Stimulated activated CD8-positive, alpha-beta memory T cell treated with anti-CD3 and anti-CD28 coated beads, Interleukin-12 subunit alpha, Interleukin-12 subunit beta, amount 100 ng/mL, for 1 hour (primary cell): ENCODE data around the gene IMP3.

Source experiments
- DNase-seq: peaks from one replicate; pipeline ENCODE4 v3.0.0-alpha.2; 2020; ENCODE audit warnings: low read depth

The IMP3 gene

DNA sequence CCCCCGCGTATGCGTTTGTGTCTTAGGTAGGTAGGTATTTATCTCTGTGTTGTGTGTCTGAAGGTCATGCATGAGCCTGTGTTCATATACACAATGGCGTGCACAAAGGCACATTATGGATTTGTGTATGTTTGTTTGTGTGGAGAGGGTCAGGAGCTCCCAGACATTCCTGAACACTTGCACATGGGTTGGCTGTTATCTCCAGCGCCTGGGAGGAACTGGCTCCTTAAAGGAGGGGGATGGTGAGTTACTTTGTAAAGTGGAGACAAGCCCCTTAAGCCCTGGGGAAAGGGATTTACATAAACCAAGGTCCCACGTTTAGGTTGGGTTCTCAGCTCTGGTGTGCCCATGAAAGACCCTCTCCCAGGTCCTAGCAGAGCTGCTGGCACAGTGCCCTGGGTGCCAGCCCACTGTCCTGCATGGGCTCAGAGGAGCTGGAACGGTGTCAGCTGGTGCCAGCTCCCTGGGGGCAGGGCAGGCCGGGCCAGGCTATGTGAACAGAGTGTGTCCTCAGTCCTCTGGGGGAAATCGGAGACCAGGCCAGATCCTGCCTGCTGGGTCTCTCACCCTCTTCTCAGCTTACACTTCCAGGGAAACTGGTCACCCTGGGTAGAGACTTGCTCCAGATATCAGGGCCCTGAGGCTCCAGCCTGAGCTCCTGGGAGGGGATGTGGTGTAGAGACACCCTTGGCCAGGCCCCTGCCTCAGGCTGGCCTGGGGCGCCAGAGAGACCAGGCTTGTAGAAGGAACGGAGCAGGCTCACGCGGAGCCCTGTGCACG lies 32.8 kb upstream of the IMP3 start:
- DNase-seq, result no peak

DNA sequence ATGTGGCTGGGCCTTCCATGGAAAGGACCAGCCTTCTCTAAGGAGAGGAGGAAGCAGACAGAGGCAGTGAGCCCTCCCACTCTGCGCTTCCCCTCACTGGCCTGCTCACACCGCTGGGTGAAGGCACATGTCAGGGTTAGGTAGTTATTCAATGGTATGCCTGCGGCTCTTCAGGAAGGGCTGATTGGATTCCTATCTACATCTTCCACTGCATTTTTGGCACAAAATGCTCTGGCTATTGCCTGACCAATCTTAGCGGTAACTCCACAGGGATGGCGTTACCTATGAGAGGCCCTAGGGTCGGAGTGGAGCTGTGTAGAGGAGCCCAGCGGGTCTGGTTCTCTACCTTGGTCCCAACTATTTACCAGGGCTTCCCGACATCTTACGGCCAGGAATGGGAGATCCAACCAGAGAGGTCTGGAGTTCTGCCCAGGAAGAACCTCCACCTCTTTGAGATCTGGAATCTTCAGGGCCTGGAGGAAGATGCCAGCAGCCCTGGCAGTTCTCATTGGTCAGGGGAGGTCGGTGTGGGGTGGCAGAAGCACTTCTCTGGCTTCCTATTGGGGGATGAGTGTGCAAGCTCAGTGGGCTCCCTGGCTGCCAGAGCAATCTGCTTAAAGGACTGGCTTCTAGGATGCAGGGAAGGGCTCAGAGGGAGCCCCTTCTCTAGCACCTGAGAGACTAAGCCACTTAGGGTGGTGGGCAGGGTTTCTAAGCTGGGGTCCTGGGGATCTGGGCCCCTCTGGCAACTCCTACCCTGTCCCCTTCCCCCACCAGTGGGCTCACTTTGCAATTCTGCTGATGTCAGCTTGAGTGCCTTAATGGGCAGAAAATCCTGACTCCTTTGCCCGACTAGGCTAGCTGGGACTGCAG lies 31.9 kb upstream of the IMP3 start:
- DNase-seq, result no peak

DNA sequence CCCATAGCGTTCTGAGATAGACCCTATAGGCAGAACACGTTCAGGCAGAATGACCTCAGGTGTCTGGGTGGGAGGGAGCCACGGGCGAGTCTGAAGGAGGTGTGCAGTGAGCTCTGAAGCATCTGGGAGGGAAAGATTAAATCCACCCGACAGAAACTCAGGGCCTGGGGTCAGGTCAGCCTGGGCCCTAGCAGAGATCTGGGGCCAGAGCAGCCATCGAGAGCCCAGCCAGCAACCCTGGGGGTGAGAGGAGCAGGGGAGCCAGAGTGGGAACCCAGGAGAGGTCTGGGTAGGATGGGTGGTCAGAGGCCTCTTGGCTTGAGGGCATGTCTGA lies 29.8 kb upstream of the IMP3 start:
- DNase-seq, result no peak

DNA sequence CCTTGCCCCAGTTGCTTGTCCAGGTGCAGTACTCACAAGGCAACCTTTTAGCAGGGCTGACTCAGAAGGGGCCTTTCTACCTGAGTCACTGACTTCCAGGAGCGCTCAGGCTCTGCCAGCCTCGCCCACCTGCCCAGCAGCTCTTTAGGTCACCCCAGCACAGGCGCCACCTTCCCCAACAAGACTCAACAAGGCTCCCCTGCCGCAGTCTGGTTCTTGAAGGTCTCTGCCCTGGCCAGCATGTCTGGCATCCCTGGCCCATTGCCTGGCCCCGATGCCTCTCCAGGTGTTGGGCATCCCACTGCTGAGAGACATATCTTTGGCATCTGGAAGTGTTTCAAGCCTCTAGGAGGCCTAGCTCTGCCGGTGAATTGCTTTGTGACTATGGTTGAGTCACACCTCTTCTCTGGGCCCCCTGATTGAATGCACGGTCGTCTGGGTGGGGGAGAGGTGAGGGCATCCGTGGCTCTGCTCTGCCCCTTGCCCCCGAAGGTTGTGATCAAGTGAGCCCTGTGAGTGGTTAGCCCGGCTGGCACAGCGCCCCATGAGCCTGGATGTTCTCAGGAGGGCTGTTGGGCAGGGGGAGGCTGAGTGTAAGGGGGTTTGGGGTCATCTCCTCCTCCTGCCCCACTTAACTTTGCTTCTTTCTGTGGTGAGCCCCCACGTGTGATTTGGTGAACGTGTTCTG lies 29.3 kb upstream of the IMP3 start:
- DNase-seq, result no peak

DNA sequence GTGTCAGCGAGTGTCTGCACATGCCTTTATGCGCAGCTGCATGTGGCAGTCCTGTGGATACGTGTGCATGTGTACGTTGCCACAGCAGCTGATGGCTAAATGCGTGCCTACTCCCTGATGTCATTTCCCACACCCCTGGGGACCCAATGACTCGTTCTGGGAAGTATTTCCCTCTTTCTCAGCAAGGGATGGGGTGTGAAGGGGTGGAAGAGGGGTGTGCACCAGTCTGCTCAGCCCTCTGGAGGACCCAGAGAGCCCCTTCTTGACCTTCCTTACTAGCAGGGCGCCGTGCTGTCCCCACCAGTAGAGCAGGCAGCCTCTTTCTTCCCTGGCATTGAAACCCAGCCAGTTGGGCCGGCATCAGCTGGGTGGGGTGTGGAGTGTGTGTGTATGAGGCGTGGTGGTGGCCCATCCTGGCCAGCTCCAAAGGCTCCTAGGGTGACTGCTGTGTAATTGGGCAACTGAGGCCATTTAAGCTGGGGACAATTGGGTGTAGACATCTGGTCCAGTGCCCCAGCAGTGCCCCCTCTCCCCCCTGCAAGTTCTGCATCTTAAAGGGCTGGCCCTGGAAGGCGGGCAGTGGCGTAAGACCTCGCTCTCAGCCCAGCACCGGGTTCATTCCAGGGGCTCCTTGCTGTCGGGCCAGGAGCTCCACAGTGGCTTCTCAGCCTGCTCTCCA lies 26.9 kb upstream of the IMP3 start:
- no peak for DNase-seq

DNA sequence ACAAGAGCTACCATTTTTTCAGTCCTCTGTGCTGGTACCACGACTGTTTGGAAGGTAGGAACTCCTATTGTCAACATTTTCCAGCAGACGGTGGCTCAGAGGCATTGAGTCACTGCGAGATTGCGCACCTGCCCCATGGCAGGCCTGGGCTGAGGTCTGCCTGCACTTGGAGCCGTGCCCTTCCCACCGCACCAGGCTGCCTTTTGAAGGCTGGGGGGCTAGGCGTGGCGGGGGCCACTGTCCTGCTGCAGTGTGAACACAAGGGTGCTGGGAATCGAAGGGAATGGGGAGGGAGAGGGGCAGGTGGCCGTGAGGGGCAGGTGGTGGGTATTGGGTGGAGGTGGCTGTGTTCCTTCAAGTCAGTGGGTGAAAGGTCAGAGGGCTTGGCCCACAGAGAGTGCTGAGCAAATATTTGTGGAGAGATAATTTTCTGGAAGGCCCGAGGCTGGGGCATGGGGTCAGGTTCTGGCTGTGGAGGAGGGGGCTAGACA lies 24.0 kb upstream of the IMP3 start:
- DNase-seq, result no peak

DNA sequence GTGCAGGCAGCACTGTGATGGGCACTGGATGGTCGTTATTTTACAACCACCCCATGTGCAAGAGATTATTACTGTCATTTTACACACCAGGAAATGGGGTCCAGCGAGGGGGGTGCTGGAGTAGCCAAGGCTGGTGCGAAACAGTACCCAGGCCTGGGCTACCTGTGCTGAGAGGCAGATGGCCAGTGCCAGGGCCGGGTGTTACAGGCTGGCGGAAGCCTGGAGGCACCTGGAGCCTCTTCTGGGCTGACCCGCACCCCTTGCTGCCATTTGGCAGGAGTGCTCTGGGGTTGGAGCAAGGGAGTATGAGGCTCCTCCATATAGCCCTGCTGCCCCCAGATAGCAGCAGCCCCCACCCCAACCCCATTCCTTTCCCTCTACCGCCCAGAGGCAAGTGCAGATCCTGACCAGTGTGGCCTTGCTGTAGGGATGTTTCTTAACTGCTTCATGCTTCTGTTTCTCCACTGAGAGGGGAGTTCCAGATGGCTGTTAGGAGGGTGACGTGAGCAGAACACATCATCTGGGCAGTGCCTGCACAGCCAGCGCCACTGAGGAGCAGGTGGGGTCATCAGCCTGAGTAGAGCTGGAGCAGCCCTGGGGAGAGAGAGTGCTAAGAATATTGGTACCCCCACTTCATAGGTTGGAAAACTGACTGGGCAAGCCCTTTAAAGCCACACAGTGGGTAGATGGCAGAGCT lies 22.9 kb upstream of the IMP3 start:
- DNase-seq, result no peak

DNA sequence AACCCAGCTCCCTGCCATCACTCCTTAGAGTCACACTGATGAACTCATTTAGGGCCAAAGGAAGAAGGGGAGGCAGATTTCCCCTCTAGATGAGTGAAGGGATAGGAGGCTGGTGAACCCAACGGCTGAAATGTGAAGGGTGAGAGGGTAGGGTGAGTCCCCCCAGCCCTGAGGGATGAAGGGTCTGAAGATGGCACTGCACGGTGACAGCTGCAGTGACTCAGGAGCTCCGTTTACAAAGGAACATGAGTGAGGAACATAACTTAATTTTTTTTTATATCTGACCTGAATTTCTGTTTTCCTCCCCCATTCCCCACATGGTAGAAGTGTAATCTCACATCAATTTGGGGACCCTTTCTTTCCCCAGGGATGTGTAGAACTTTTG lies 21.7 kb upstream of the IMP3 start:
- DNase-seq, result no peak

DNA sequence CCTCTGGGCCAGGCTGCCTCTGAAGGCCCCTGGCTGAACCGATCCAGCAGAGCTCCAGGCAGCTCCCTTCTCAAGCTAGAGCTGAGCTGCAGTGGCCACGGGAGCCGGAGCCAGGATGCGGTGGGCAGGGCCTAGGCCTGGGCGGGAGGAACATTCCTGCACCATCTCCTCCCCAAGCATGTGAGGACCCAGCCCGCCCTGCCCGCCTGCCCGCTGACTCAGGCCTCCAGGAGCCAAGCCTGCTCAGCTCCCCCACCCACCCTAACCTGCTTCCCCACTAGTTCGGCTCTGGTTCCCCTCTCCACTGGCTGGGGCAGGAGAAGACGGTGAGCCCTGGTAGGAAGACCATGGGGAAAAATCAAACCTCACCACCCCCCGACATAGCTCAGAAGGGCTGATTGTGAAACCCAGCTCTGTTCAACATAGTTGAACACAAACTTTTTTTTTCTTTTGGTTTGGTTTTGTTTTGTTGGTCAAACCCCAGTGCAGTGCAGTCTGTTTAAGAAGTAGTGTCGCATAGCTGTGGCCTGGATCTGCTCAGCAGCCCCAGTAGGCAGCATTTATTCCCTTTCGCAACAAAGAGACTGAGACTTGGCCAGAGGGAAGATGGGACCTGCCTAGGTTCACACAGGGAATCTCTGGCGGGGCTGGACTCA lies 21.2 kb upstream of the IMP3 start:
- DNase-seq, result no peak

DNA sequence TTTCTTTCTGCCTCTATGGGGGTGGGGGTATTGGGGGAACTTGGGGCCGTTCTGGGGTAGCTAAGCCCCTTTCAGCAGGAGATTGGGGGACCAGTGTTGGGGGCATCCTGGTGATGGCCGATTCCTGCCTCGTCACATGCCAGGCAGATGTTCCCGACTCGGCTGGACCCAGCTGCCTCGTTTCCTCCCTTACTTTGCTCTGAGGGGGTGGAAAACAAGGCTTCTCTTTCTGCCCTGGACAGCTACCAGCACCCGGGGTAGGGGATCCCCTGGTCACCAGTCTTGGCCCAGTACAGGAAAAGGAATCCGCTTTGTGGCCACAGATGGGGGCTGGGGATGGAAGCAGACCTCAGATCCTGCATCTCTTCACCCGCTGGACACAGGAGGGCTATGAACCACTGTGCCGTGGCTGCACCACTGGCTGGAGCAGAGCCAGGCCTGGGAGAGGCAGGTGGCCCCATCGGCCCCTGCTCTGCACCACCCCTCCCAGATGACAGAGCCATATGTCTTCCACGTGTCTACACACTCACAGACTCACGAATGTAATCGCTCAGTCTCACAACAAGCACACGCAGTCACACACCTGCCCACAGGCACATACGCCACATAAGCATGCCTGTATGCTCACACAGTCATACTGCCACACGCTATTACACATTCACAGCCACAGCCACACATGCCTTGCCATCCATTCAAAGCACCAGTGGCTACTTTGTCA lies 20.1 kb upstream of the IMP3 start:
- no peak for DNase-seq

DNA sequence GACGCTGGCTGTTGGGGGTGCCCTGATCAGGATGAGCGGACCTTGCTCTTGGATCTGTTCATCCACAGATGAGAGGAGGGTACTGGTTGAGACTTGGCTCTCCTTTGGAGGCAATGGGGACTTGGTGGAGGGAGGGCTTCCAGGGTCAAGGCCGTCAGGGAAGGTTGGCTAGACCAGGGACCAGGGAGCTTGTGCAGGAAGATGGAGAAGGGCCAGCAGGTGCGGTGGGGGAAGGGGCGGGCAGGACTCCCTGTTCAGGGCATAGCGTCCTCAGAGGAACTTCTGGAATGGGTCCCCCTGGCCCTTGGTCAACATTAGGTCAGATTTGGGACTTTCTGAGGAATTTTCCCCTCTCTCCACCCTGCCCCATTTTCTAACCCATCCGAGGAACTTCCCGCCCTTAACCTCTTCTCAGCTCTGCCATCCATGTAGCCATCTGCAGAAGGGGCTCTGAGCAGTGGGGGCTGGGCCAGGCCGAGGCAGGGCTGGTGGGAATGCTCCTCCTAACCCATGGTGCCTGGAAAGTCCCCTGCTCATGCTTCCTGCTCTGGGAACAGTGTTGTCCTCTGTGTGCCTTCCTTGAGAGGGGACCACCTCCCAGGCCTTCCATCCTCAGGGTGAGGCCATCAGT lies 19.2 kb upstream of the IMP3 start:
- no peak for DNase-seq

DNA sequence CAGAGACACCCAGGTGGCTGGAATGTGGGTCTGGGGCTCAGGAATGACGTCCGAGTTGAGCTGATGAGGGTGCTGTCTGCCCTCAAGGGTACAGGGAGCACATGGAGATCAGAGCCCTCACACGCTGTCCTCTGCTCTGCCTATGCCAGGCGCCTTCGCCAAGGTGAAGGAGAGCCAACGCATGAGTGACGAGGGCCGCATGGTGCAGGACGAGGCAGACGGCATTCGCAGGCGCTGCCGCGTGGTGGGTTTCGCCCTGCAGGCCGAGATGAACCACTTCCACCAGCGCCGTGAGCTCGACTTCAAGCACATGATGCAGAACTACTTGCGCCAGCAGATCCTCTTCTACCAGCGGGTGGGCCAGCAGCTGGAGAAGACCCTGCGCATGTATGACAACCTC lies 16.8 kb upstream of the IMP3 start:
- DNase-seq, result no peak

DNA sequence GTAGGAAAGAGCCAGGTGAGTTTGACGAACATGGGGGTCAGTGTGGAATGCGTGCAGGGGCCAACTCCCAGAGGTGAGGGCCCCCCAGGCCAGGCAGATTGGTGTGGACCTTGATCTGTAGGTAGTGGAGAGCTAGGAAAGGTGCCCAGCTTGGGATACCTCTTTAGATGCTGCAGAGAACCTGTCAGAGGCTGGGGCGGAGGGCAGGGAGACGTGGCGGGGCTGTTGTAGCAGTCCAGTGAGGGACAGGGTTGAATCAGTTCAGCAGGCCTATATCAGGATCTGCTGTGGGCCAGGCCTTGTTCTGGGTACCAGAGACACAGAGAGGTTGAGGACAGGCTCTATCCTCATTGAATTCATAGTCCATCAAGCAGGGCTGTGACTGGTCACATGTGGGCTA lies 16.3 kb upstream of the IMP3 start:
- no peak for DNase-seq

DNA sequence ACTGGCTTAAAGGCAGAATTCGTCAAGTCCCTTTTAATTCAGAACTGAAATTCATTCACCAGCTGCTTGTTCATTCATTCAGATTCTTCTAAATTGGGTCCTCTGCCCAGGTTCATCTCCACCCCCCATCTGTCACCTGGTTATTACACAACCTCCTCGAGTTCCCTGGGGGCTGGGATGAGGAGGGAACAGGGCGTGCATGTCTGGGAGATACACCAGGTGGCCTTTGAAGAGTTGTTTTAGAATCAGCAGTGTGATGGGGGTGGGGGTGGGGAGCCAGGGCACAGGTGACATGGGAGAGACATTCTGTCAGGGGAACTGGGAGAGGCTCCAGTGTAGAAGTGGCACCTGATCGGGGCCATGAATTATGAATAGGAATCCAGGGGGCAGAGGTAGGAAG lies 15.9 kb upstream of the IMP3 start:
- DNase-seq, result no peak

DNA sequence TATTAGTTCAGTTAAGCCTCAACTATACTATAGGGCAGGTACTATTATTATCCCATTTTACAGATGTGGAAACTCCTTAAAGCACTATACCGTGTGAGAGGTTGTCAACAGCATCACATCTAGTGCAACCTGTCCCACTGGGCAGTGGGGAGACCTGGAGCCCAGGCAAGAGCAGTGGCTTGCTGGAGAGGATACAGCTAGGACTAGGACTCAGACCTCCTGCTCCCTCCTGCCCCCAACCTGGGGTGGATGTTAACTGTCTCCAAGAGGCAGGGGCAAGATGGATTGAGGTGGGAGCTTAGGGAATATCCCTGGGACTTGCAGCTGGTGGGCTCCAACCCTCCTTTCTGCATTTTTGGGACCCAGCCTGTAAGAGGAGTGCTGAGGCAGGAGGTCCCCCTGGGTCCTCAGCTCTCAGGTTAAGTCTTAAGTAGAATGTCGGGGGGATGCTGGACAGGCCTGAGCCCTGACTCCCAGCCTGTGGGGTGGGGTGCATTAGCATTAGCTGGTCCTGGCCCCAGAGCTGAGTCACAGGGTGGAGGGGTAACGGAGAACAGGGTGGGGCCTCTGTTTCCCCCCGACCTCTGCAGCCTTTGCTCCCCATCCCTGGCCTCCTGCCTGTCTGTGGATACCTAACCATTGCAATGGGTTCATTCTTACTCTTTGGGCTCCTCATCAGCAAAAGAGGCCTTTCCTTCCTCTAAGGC lies 14.3 kb upstream of the IMP3 start:
- no peak for DNase-seq

DNA sequence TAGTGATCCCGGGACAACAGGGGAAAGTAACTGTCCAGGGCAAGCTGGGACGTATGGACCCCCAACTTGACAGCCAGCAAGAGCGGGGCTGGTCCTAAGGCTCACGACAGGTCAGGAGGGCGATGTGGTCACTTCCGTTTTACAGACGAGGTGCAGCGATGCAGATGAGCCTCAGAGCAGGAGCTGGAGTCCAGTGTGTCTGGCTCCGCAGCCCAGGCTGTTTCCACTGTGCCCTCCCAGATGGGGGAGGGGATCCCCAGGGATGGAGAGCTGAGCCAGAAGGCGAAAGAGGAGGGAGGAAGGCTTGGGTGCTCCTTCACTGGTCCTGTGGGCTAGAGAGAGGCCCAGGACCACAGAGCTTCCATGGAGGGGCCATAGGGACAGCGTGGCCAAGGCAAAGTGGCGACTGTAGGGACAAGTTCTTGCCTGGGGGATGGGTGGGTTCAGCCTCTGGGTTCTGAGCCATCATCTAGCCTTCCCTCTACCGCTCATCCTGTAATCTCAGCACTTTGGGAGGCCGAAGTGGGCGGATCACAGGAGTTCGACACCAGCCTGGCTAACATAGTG lies 13.4 kb upstream of the IMP3 start:
- no peak for DNase-seq

DNA sequence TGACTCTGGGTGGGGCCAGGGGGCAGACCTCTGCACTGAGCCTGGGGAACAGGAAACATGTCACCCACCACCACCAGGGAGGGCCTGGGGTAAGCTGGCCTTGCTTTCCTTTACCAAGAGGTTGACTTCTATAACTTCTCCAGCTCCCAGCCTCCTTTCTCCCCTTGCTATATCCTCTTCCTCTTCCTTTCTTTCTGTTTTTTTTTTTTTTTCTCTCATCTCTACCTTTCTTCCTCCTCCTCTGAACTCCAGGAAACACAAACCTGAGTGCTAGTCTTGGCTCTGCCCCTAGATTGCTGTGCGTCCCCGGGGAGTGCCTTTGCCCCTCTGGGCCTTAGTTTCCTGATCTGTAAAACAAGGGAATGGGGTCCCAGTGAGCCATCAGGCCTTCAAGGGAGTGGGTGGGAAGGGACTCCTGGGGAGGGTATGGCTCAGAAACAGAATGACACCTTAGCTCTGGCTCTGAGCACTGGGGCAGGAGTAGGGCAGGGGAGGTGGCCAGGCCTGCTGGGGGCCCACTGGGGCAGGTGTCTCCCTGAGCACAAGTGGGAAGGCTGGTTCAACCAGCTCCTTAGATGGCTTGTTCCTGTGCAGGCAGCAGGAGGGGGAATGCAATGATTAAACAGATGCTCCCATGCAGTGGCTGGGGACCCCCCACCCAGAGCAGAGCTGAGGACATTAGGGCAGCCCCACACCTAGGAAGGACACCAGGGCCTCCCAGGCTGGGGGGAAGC lies 12.0 kb upstream of the IMP3 start:
- DNase-seq, result no peak
